ENCODE data around the gene TBXA2R. TPM values are rescaled to one million over a fixed set of nuclear protein-coding genes. Genes with fewer than 3 reads are reported as not detected.
A peak's percentile ranks its signal among the peaks of the same experiment; 100 is the strongest.

The TBXA2R gene
- total RNA-seq, 1 experiment from 2014 or later: 1.3 TPM

- TF ChIP-seq, protein P1, sequence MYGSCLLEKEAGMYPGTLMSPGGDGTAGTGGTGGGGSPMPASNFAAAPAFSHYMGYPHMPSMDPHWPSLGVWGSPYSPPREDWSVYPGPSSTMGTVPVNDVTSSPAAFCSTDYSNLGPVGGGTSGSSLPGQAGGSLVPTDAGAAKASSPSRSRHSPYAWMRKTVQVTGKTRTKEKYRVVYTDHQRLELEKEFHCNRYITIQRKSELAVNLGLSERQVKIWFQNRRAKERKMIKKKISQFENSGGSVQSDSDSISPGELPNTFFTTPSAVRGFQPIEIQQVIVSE (CRISPR knock-in tag; IDR thresholded peaks at IDR 0.05; ENCODE audit: borderline replicate concordance): no peak
- TF ChIP-seq PREB (CRISPR knock-in tag; IDR thresholded peaks at IDR 0.05; ENCODE audit: borderline replicate concordance): no peak
- TF ChIP-seq MXD4 (CRISPR knock-in tag; IDR thresholded peaks at IDR 0.05; ENCODE audit: borderline replicate concordance): no peak
- no peak for TF ChIP-seq NR1H2 (CRISPR knock-in tag; IDR thresholded peaks at IDR 0.05)
- TF ChIP-seq, protein P2, sequence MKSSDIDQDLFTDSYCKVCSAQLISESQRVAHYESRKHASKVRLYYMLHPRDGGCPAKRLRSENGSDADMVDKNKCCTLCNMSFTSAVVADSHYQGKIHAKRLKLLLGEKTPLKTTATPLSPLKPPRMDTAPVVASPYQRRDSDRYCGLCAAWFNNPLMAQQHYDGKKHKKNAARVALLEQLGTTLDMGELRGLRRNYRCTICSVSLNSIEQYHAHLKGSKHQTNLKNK (CRISPR knock-in tag; IDR thresholded peaks at IDR 0.05): no peak
- TF ChIP-seq FOXJ3 (CRISPR knock-in tag; IDR thresholded peaks at IDR 0.05; ENCODE audit: borderline replicate concordance): no peak
- no peak for TF ChIP-seq JUN (CRISPR knock-in tag; IDR thresholded peaks at IDR 0.05)
- TF ChIP-seq HMGXB4 (CRISPR knock-in tag; IDR thresholded peaks at IDR 0.05): no peak
- no peak for TF ChIP-seq GABPB1 (CRISPR knock-in tag; IDR thresholded peaks at IDR 0.05)
Observed at GRCh38 chr19:3643674-3644313, 37.1 kb upstream of the TBXA2R start (continued).

DNA sequence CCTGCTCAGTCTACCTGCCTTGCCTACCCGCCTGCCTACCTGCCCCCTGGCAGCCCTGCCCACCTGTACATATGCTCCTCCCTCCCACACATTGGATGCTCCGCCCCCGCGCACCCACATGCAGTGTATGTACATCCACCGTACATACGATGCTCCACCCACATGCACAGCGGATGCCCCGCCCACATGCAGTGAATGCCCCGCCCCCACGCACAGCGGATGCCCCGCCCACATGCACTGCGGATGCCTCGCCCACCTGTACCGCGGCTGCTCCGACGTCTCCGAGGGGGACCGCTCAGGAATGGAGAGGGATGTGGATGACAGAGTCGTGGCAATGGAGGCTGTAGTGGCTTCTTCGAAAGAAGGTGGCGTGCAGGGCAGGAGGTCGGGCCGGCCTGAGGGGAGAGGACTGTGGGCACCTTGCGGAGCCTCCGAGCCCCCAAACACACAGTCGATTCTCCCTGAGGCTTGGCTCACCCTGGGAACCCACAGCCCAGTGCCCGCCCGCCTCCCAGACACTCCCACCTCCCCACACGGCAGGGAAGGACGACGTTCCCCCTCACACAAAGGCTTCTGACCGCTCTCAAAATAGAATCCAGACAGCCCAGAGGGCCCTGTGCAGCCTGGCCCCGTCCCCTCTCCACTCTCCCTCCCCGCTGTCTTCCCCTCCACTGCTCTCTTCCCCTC lies 36.5 kb upstream of the TBXA2R start:
- ChIA-PET POLR2A (no interaction called here), CTCF (no interaction called here)
- DNase-seq (ENCODE audit: low spot score) (peak; percentile 79), ATAC-seq (peak; percentile 83)
- H3K27ac Mint-ChIP-seq: no peak overlapping the region
- no peaks in the 10 kb centered on the region for H3K4me1 Mint-ChIP-seq
- no peaks in the 10 kb centered on the region for H3K9me3 Mint-ChIP-seq
- no peaks in the 10 kb centered on the region for H3K27me3 Mint-ChIP-seq (ENCODE audit: low read depth)
- H3K36me3 Mint-ChIP-seq: peaks cover 10% of the 10 kb centered on the region; the same call in 1 of the 2 replicates
- no peak overlapping the region; the same call in 1 of the 2 replicates for H3K4me3 Mint-ChIP-seq
- TF ChIP-seq SMAD4 (CRISPR knock-in tag; IDR thresholded peaks at IDR 0.05): no peak

- ChIA-PET POLR2A (no interaction called here), CTCF (no interaction called here)
- no peak for DNase-seq (ENCODE audit: low spot score)
- no peak for ATAC-seq
- TF ChIP-seq ZNF416 (CRISPR knock-in tag; IDR thresholded peaks at IDR 0.05) (no peak), TP53 (CRISPR knock-in tag; IDR thresholded peaks at IDR 0.05) (no peak), ATF1 (CRISPR knock-in tag; IDR thresholded peaks at IDR 0.05) (no peak), ESRRA (CRISPR knock-in tag; IDR thresholded peaks at IDR 0.05; ENCODE audit: borderline replicate concordance) (no peak), FOXJ3 (CRISPR knock-in tag; IDR thresholded peaks at IDR 0.05; ENCODE audit: borderline replicate concordance) (no peak), TEAD1 (CRISPR knock-in tag; IDR thresholded peaks at IDR 0.05) (no peak), RELA (CRISPR knock-in tag; IDR thresholded peaks at IDR 0.05; ENCODE audit: borderline replicate concordance) (no peak), NFYB (CRISPR knock-in tag; conservative IDR thresholded peaks at IDR 0.05; ENCODE audit: low read depth) (no peak), ATF2 (CRISPR knock-in tag; IDR thresholded peaks at IDR 0.05; ENCODE audit: borderline replicate concordance, low read depth) (no peak), TEAD4 (CRISPR knock-in tag; IDR thresholded peaks at IDR 0.05) (no peak), ZNF512 (CRISPR knock-in tag; IDR thresholded peaks at IDR 0.05; ENCODE audit: borderline replicate concordance) (no peak), CREB1 (CRISPR knock-in tag; IDR thresholded peaks at IDR 0.05) (no peak), GRHL2 (CRISPR knock-in tag; IDR thresholded peaks at IDR 0.05; ENCODE audit: insufficient replicate concordance, severe bottlenecking) (no peak), ETV6 (CRISPR knock-in tag; IDR thresholded peaks at IDR 0.05) (no peak), ZNF219 (CRISPR knock-in tag; IDR thresholded peaks at IDR 0.05; ENCODE audit: borderline replicate concordance) (no peak)
- no peak overlapping the region for H3K4me3 Mint-ChIP-seq
- H3K4me1 Mint-ChIP-seq: no peaks in the 10 kb centered on the region
- no peak overlapping the region for H3K27ac Mint-ChIP-seq
- no peaks in the 10 kb centered on the region for H3K27me3 Mint-ChIP-seq (ENCODE audit: low read depth)
- H3K9me3 Mint-ChIP-seq: no peaks in the 10 kb centered on the region
- H3K36me3 Mint-ChIP-seq: peaks cover 10% of the 10 kb centered on the region; the same call in 1 of the 2 replicates
Observed at GRCh38 chr19:3642296-3642695, 35.6 kb upstream of the TBXA2R start.
